HG03354 (cell line): ENCODE data around the gene SLC22A15.
A peak's percentile ranks its signal among the peaks of the same experiment; 100 is the strongest.
"Not testable (repeated sequence)": the region's sequence is repeated elsewhere in the genome, so short reads cannot be mapped to it uniquely, and the experiment has no call there.

ENCODE experiments used
- ATAC-seq: cut with Tn5 transposase; IDR thresholded peaks from one replicate; pipeline ENCODE4 v1.9.1; 2021; ENCODE audit warnings: mild to moderate bottlenecking; ENCODE audit not compliant: unreplicated experiment, poor library complexity, severe bottlenecking

The SLC22A15 gene

DNA sequence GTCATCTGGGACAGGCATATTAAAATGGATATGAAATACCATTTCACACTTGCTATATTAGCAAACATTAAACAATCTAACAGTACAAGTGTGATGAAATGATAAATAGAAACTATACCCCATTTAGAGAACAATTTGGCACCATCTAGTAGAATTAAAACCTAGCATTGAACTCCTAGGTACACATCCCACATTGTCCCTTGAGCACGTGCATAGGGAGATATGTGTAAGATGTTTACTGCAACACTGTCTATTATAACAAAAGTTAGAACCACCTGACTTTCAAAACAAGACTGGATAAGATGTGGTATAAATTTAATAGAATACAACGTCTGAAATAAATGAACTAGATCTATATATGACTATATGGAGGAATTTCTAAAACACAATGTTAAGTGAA is 3.8 kb downstream of the SLC22A15 start:
- no peak for ATAC-seq

DNA sequence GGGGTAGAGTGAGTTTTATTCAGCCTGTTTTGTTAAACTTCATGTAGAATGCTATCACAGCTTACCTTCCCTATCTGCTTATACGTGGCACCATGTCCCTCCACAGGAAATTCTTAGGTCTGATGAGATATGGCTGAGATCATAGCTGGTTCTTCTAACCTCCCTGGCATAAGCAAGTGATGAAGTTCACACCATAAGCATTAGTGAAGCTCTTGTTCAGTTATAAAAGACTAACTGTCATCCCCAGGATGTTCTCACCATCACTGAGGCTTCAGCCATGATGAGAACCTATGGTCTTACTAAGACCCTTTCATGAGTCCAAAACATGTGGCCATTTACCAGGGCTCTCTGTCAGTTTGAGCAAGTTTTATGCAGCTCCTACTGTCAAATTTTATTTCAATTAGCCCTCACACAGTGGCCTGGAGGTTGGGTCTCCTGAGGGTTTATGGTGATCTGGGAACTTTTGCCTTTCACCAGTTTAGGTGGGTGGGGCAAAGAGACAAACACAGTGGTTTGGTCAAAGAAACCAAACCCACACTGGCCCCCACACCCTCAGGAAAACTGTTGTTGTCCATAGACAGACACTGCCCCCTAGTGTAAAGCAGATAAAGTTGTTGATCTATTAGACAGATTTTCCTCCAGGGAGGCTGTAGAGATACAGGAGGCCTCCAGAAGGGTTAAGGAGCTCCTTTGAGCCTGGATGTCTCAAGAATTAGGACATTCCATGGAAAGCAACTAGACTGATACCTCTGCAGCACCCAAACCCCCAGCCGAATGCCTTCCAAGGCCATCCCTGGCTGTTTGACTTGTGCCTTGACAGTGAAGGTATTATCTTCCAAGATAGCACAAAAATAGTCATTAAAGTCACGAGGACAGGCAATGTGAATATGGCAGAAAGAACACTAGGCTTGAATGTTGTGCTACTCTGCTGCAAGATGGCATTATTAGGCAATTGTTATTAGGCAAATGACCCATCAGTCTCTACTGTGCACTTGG is 5.0 kb downstream of the SLC22A15 start:
- ATAC-seq = peak; percentile 52

DNA sequence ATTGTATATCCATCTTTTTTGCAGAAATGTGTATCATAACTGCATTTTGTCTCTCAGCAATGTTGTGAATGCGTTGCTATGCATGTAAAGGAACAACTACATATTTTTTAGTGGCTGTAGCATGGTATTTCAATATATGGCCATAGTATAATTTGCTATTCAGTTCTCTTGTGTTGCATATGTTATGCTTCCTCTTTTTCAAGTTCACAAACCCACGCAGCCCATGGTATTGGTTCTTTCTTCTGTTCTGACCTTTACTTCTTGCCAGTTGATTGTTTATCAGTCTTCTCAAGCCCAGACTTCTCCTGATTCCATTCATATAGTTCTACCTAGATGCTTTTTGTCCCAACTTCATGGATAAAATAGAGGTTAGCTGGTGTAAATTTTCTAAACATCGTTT is 6.1 kb downstream of the SLC22A15 start:
- no peak for ATAC-seq

DNA sequence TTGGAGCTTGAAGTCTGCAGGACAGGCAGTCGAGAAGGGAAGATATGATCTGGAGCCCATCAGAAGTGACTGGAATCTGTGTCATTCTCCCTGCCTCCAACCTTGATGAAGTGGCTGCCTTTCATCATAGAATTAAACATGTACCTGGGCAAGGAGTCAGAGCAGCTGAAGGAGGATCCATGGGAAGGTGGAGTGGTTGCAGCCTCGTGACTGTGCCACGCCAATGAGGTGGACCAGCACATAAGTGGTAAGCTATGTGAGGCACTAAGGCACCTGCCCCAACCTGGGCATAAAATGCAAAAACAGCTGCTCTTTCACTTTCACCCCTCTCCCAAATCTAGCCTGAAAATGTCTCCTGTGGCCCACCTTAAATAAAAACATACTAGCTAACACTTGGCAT is 7.3 kb downstream of the SLC22A15 start:
- no peak for ATAC-seq

DNA sequence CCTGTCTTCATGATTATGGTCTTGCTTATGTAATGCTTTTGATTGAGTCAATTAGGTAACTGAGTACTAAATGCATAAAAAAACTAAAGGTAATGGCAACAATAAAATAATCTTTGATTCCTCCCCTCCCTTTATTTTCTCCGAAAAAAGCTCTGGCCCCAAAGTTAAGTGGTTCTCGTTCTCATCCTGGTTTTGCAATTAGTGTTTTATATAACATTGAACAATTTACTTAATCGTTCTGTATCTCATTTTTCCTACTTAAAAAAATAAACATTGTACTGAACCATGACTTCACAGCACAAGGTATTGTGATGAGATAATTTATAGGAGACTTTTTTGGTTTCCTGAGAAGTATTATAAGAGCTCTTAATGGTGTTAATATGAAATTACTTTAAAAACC is 11.3 kb downstream of the SLC22A15 start:
- ATAC-seq = no peak

DNA sequence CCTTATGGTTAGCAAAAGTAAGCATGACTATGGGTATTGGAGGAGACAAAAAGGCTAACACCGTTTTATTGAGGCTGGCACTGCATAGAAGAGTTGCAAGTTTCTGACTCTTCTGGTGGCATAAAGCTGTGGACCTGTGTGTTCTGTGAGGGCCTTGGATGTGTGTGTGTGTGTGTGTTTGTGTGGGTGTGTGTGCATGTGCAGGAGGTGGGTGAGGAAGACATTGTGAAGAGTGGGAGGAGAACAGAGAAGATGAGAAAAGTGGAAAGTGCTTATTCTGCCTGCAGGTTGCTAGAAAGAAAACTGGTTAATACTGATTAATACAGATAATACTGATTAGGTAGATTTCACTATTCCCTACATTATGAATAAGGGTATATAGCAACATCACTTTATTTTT is 12.6 kb downstream of the SLC22A15 start:
- ATAC-seq = no peak

DNA sequence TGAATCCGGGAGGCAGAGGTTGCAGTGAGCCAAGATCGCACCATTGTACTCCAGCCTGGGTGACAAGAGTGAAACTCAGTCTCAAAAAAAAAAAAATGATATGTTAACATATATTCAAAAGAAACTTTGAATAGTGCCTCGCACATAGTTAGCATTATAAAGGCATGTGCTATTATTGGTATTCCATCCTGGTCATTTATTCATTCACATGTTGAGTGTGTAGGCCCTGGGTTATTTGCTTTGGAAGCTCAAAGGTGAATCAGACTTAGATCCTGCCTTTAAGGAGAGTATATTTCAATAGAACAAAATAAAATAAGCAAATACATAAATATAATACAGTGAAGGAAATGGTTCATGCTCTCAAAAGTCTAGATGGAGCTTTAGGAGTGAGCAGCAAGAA is 13.4 kb downstream of the SLC22A15 start:
- ATAC-seq = no peak

DNA sequence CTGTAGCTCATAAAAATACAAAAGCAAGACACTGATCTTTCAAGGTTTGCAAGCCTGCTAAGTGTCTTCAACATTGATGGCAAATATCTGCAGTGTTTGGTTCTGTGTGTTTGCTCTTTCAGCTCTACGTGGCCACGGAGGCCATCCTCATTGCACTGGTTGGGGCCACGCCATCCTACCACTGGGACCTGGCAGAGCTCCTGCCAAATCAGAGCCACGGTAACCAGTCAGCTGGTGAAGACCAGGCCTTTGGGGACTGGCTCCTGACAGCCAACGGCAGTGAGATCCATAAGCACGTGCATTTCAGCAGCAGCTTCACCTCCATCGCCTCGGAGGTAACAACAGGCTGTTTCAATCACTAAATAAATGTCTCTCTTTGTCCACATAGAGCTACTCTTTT is 15.6 kb downstream of the SLC22A15 start:
- ATAC-seq = no peak

DNA sequence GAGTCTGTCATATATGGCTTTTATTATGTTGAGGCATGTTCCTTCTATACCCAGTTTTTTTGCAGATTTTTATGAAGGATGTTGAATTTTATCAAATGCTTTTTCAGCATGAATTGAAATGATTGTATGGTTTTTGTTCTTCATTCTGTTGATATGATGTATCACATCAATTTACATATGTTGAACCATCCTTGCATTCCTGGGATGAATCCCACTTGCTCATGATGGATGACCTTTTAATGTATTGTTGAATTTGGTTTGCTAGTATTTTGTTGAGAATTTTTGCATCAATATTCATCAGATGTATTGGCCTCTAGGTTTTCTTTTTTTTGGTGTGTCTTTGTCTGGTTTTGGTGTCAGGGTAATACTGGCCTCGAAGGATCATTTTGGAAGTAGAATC is 21.6 kb downstream of the SLC22A15 start:
- ATAC-seq = not testable (repeated sequence)

DNA sequence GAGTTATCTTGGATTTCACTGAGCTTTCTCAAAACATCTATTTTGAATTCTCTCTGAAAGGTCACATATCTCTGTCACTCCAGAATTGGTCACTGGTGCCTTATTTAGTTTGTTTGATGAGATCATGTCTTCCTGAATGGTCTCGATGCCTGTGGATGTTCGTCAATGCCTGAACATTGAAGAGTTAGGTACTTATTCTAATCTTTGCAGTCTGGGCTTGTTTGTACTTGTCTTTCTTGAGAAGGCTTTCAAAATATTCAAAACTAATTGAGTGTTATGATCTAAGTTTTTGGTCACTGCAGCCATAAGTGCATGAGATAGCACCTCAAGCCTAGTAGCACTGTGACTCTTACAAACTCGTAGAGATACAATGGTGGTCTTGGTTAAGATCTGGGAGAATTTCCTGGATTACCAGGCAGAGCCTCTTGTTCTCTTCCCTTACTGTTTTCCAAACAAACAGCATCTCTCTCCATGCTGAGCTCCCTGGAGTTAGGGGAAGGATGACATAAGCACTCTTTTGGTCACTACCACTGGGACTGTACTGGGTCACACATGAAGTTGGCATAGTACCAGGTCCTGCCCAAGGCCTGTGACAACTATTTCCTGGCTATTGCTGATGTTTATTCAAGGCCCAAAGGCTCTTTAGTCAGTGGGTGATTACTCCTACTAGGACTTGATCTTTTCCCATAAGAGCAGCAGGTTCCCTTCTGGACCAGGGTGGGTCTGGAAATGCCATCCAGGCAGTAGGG is 25.6 kb downstream of the SLC22A15 start:
- no peak for ATAC-seq

DNA sequence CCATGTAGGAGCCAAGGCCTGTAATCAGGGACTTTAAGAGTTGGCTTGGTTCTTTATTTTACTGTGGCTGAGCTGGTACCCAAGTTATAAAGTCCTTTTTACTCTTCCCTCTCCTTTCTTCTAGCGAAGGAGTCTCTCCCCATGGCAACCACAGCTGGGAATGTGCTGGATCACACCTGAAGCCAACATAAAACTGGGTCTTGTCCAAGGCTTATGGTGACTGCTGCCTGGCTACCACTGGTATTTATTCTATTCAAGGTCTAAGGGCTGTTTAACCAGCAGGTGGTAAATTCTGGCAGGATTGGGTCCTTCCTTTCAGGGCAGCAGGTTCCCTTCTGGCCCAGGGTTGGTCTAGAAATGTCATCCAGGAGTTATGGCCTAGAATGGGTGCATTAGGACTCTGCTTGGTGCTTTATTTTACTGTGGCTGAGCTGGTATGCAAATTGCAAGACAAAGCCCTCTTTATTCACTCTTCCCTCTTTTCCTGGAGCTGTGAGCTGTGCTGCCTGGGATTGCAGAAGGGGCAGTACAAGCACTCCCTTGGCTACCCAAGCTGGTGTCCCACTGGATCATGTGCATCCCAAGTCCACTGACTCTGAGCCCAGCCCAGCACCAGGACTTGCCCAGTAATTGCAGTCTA is 26.6 kb downstream of the SLC22A15 start:
- no peak for ATAC-seq

DNA sequence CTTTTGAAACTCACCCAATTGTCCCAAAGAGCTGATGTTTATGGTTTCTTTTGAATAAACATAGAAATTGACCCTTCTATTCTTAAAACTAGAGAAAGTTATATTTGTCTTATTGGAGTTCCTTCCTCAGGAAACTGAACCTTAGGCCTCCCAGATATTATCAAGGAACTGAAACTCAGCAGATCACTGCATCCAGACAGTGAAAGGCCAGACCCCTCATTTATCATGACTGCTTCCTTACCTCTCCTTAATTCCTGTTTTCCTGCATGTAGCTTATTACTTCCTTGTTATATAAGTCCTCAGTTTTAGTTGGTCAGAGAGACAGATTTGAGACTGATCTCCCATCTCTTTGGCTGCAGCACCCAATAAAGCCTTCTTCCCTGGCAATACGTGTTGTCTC is 27.5 kb downstream of the SLC22A15 start:
- ATAC-seq = no peak

DNA sequence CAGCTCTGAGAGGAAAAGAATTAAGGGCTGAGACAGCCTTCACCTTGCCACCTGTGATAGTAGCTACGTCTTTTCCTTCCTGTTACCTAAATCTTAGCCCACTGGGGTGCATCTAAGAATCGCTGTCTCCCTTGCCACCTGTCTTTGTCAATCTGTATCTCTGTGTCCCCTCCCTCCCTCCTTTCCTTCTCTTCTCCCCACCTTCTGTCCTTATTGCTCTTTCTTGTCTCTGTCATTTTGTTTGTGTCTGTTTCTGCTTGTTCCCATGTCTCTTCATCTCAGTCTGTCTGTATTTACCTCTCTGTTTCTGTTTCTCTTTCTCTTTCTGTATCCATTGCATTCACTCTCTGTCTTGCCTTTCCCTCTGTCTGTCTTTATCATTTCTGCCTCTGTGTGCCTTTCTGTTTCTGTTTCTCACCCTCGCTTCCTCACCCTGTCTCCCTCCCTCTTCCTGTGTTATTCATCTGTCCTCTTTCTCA is 30.2 kb downstream of the SLC22A15 start:
- ATAC-seq = peak; percentile 95

DNA sequence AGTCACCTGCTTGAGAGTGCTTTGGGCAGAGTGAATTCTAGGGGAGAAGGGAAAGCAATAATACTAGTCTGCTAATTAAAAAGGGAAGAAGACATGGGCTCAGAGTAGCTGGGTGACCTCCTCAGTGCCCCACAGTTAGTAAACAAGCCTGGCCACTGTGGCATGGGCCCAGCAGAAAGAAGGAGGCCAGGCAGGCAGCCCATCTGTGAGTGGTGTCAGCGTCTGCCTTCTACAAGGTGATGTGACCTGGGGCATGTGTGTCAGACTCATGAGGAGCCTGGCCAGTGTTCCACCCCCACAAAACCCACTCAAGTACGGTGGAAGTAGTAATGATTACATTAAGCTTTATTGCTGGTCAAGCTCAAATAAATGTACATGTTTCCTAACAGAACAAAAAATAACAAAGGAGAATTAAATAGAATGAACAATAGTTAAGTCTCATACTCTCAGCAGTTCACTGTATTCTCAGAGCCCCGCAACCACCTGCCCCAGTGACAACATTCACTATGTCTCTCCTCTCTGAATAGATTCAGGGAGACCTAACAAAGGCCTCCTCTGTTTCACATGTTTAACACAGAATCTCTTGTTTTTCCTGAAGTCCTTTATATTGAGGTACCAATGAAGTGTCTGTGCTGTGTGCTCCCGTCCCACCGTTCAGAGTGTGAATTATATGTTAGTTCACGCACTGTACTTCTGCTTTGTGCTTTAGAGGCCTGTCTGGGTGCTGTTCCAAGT is 32.5 kb downstream of the SLC22A15 start:
- no peak for ATAC-seq

DNA sequence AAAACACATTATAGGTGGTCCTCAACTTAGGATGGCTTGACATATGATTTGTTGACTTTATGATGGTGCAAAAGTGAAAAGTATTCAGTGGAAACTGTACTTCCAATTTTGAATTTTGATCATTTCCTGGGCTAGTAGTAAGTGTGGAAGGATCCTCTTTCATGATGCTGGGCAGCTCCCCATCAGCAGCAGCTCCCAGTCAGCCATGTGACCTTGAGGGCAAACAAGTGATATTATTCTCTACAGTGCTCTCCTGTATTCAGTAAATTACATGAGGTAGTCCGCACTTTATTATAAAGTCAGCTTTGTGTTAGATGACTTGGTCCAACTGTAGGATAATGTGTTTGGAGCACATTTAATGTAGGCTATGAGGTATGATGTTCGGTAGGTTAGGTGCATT is 36.4 kb downstream of the SLC22A15 start:
- no peak for ATAC-seq

DNA sequence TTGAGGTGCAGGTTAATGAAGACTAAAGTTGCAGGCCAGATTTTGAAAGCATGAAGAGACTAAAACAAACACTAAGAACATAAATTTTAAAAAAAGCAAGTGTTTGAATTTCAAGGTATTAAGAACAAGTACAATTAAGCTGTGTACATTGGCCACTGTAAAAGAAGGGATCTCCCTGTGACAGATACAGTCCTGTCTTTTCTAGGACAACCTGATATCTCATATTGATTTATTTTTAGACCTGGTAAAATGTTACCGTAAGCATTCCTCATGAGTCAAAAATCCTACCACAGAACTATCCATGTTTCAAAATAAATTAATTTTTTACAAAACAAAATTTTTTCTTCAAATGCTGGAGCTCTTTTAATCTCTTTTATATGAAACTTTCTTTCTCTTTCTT is 39.4 kb downstream of the SLC22A15 start:
- ATAC-seq = no peak

DNA sequence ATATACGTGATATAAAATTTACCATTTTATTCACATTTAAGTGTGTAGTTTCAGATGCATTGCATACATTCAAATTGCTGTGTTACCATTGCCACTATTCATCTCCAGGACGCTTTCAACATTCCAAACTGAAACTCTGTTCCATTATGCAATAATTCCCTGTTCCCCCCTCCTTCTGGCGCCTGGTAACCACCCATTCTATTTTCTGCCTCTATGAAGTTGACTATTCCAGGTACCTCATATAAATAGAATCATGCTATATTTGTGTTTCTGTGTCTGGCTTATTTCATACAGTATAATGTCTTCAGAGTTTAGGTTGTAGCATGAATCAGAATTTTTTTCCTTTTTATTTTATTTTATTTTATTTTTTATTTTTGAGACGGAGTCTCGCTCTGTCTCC is 41.7 kb downstream of the SLC22A15 start:
- ATAC-seq = no peak

DNA sequence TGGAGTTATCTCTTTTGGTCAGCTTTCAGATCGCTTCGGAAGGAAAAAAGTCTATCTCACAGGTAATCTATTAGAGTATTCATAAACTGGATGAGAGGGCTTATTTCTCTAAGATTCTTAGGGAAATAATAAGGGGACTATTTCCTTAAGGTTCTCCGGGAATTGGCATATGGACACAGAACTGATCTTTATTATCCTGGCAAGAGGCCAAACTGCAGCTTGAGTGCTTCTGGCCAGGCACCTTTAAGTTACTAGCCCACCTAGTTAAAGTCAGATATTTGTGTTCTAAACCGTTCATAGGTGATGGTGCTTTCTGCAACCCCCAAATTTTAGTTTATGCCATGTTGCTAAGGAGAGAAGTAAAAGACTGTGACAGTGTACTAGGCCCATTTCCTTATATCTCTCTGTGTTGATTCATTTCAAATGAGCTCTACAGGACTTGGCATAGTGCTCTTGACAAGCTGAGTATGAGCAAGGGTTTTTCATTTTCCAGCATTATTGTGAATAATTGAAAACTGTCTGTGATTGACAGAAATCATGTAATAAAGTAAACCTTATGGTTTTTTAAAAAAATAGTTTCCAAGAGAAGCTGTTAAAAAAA is 43.4 kb downstream of the SLC22A15 start:
- no peak for ATAC-seq

DNA sequence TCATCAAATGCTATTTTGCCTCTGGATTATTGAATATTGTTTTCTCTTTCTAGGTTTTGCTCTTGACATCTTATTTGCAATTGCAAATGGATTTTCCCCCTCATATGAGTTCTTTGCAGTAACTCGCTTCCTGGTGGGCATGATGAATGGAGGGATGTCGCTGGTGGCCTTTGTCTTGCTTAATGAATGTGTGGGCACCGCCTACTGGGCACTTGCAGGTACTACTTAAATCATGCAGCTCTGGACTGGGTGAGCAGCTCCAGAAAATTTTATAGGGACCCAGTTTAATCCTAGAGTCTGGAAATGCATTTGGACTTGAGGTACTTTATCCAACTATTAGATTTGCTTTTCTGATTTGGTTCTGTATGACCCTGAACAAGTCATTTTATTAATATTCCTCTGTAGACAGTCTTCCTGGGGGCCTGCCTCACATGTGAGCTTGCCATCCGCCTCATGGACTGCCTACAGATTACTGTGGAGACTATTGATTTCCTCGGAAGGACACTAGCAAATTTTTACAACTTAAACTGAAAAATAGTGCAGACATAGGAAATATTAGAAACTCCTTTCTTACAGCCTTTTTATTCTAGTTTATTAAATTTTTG is 44.5 kb downstream of the SLC22A15 start:
- peak; percentile 90 for ATAC-seq
